Activated CD4-positive, alpha-beta memory T cell treated with anti-CD3 and anti-CD28 coated beads for 36 hours (primary cell): Measurements from ENCODE around the gene SCD5. TPM values are rescaled to one million over a fixed set of nuclear protein-coding genes. Genes with fewer than 3 reads are reported as not detected.

Source experiments
- CTCF ChIA-PET: fragments of 350-600 bp; sonication (Branson Sonifier 250); formaldehyde crosslinking; loops from one replicate; lab custom pipeline; 2021; ENCODE audit warnings: antibody characterized with exemption, inconsistent platforms; lab: Charles Lee
- POLR2A ChIA-PET: fragments of 350-600 bp; sonication (Branson Sonifier 250); formaldehyde crosslinking; loops from one replicate; lab custom pipeline; 2021; ENCODE audit warnings: antibody characterized with exemption; lab: Charles Lee
- DNase-seq: peaks from one replicate; pipeline ENCODE4 v3.0.0-alpha.2; 2020
- H3K27ac Mint-ChIP-seq: one replicate; pipeline ENCODE4 v1.8.0; 2021; ENCODE audit warnings: mixed read lengths
- H3K27me3 Mint-ChIP-seq: one replicate; pipeline ENCODE4 v1.8.0; 2021; ENCODE audit warnings: mixed read lengths
- H3K36me3 Mint-ChIP-seq: one replicate; pipeline ENCODE4 v1.8.0; 2021; ENCODE audit warnings: mixed read lengths
- H3K4me1 Mint-ChIP-seq: one replicate; pipeline ENCODE4 v1.8.0; 2021; ENCODE audit warnings: low read depth, mixed read lengths
- H3K4me3 Mint-ChIP-seq: one replicate; pipeline ENCODE4 v1.8.0; 2021; ENCODE audit warnings: mild to moderate bottlenecking, mixed read lengths
- H3K9me3 Mint-ChIP-seq: one replicate; pipeline ENCODE4 v1.8.0; 2021; ENCODE audit warnings: mixed read lengths
- intact Hi-C: fragments of 100-400 bp; cut with micrococcal nuclease; formaldehyde crosslinking; loops from one replicate; pipeline ENCODE4 v1.15.1; 2023
- total RNA-seq, 2 experiments: library from RNA; stranded (reverse); gene quantifications; one replicate each; pipeline ENCODE4 v1.2.3, GENCODE V29; 2021

SCD5 gene
- total RNA-seq, 2 experiments from 2014 or later: 0.12 to 0.14 TPM

DNA sequence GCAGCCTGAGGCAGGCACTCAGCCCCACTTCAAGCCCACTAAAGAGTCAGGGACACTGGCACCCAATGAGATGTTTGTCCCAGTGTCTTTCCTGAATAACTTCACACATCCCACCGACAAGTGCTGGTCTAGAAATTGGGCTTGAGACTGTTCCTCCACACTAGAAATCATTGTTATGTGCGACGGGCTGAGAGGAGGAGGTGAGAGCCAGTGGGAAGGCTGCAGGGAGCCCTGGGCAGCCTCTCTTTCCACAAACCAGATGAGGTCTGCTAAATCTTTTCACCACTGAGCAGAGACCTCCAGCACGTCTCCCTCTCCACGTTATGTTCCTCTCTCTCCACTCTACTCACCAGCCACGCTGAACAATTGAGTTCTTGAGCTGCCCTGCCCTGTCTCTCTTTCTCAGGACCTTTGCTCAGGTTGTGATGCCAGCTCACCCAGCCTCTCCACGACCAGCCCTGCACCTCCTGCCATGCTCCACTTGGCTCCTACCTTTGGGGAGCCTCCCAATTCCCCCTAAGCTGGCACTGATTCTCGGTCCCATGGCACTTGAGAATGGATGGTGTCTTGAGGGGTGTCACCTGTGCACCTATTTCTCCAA lies 8.4 kb downstream of the SCD5 start:
- Mint-ChIP-seq H3K27ac (no peak overlapping the region), H3K27me3 (peaks cover 18% of the 10 kb centered on the region), H3K4me1 (no peaks in the 10 kb centered on the region), H3K9me3 (no peaks in the 10 kb centered on the region), H3K36me3 (no peaks in the 10 kb centered on the region), H3K4me3 (no peak overlapping the region)
- intact Hi-C loops: no loop called here
- DNase-seq: no peak
- POLR2A ChIA-PET: no interaction called here
- CTCF ChIA-PET: no interaction called here

DNA sequence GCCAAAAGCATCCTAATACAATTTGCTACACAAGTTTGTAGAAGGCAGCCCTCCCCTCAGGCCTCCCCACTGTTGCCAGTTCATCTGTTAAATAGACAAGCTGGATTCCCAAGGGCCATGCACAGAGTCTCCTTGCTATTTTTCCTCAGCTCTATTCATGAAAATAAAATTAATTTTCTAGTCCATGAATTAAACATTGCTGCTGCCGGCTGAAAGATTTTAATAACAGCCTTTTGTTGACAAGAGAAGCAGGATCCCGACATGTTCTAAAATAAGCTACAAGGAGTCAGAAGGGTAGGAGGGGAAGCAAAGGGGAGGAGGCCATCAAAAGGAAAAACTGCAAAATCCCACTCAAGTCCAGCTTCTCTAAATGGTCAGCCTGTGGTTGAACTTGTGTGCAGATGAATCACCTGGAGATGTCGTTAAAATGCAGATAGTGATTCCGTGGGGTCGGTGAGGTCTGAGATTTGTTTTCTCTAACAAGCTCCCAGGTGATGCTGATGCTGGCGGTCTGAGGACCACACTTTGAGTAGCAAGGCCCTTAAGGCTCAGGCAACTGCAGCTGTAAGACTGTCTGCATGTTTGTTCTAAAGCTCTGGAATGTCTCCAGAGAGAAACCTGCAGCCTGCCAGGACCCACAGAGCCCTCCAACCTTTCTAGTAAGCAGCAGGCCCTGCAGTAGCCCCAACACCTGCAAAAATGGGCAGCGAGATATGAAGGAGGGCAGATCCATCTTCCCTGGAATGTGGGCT lies 9.4 kb downstream of the SCD5 start:
- no peaks in the 10 kb centered on the region for H3K9me3 Mint-ChIP-seq
- H3K36me3 Mint-ChIP-seq: no peaks in the 10 kb centered on the region
- no peaks in the 10 kb centered on the region for H3K4me1 Mint-ChIP-seq
- H3K27ac Mint-ChIP-seq: no peak overlapping the region
- CTCF ChIA-PET: interaction anchor here (1.1 kb wide), 1 partner anchor 10 kb away, joined by 3 read pairs; the partner anchor contains the start of gene SCD5
- DNase-seq: no peak
- intact Hi-C loops: no loop called here
- POLR2A ChIA-PET: no interaction called here
- peaks cover 18% of the 10 kb centered on the region for H3K27me3 Mint-ChIP-seq
- no peak overlapping the region for H3K4me3 Mint-ChIP-seq

DNA sequence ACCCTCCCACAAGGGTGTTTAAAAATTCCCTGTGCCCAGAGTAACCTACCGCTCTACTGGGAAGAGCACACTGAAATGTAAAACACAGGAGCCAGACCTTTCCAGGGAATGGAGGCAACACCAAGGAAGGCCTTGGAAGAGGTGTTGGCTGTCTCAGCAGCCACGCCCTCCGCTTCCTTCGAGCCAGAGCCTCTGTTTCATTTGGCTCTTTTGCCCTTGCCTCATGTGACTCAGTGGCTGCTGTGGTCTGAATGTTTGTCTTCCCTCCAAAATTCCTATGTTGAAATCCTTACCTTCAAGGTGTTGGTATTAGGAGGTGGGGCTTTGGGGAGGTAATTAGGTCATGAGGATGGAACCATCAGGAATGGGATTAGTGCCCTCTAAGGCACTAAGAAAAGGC lies 11.3 kb downstream of the SCD5 start:
- intact Hi-C loops: no loop called here
- no peak for DNase-seq
- no peaks in the 10 kb centered on the region for H3K36me3 Mint-ChIP-seq
- no peak overlapping the region for H3K27ac Mint-ChIP-seq
- H3K4me1 Mint-ChIP-seq: no peaks in the 10 kb centered on the region
- POLR2A ChIA-PET: no interaction called here
- H3K27me3 Mint-ChIP-seq: peaks cover 11% of the 10 kb centered on the region
- CTCF ChIA-PET: no interaction called here
- no peaks in the 10 kb centered on the region for H3K9me3 Mint-ChIP-seq
- H3K4me3 Mint-ChIP-seq: no peak overlapping the region

DNA sequence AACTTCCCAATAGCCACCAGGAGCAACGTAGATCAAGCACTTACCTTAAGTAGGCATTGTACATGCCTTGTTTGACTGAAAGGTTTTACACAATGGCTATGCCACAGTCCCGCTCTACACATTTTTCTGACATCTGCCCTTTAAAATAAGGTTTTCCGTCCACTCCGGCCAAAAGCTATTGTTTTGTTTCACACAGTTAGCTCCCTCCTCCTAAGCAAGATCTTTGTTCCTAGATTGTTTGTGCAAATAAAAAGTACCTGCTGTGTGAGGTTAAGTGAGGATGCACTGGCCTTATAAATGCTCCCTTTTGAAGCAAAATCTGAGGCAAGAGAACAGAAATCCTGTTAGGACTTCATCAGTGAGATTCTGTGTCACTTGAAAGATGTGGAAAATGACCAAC lies 11.8 kb downstream of the SCD5 start:
- ChIA-PET CTCF (no interaction called here), POLR2A (no interaction called here)
- Mint-ChIP-seq H3K36me3 (no peaks in the 10 kb centered on the region), H3K27me3 (peaks cover 11% of the 10 kb centered on the region), H3K4me3 (no peak overlapping the region), H3K27ac (no peak overlapping the region), H3K9me3 (no peaks in the 10 kb centered on the region), H3K4me1 (no peaks in the 10 kb centered on the region)
- DNase-seq: no peak
- intact Hi-C loops: no loop called here

DNA sequence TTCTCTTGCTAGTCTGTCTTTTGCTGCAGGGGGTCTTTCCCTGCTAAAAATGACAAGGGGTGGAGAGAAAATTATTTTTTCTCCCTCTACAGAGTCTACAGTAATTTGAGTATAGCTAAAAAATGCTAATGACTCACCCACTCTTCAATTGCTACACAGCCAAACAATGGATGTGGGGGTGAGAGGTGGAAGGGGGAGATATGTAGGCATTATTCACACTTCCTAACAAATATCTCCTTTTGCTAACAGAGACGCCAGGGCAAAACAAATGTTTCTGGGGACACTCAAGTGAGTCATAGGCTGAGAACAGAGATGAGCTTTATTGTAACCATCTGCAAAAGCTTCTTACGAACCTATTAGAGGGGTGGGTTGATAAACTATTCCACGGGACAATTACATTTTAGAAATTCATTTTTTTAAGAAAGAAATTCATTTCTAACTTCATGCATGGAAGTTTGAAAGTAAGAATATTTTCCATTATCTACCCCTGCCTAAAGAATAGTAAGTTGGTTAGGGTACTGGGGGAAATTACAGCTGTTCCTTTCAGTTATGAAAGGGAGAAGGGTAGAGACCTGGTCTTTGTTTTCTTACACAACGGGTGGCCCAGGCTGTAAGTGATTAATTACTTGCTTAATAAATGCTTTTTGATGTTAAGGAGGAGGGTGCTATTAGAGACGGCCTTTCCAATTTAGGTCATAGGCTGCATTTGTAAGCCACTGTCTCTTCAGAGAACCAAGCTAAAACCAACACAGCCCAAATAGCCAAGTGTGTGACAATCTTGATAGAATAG lies 12.8 kb downstream of the SCD5 start:
- no peaks in the 10 kb centered on the region for H3K9me3 Mint-ChIP-seq
- CTCF ChIA-PET: interaction anchor here (0.6 kb wide), 1 partner anchor 1798 kb away, joined by 3 read pairs; no protein-coding TSS in a partner anchor
- peaks cover 7% of the 10 kb centered on the region for H3K27me3 Mint-ChIP-seq
- no peak overlapping the region for H3K27ac Mint-ChIP-seq
- DNase-seq: no peak
- H3K4me3 Mint-ChIP-seq: no peak overlapping the region
- intact Hi-C loops: no loop called here
- H3K36me3 Mint-ChIP-seq: no peaks in the 10 kb centered on the region
- no peaks in the 10 kb centered on the region for H3K4me1 Mint-ChIP-seq
- POLR2A ChIA-PET: no interaction called here

- ChIA-PET CTCF (interaction anchor here (0.6 to 0.7 kb wide), 2 partner anchors 1355 to 1797 kb away, joined by 3 read pairs; no protein-coding TSS in a partner anchor), POLR2A (no interaction called here)
- no peaks in the 10 kb centered on the region for H3K36me3 Mint-ChIP-seq
- intact Hi-C loops: no loop called here
- no peaks in the 10 kb centered on the region for H3K4me1 Mint-ChIP-seq
- H3K27me3 Mint-ChIP-seq: peaks cover 7% of the 10 kb centered on the region
- H3K9me3 Mint-ChIP-seq: no peaks in the 10 kb centered on the region
- no peak overlapping the region for H3K27ac Mint-ChIP-seq
- no peak for DNase-seq
- H3K4me3 Mint-ChIP-seq: no peak overlapping the region
These were observed 13.7 kb downstream of the SCD5 start for GRCh38 chr4:82784681-82785610.

DNA sequence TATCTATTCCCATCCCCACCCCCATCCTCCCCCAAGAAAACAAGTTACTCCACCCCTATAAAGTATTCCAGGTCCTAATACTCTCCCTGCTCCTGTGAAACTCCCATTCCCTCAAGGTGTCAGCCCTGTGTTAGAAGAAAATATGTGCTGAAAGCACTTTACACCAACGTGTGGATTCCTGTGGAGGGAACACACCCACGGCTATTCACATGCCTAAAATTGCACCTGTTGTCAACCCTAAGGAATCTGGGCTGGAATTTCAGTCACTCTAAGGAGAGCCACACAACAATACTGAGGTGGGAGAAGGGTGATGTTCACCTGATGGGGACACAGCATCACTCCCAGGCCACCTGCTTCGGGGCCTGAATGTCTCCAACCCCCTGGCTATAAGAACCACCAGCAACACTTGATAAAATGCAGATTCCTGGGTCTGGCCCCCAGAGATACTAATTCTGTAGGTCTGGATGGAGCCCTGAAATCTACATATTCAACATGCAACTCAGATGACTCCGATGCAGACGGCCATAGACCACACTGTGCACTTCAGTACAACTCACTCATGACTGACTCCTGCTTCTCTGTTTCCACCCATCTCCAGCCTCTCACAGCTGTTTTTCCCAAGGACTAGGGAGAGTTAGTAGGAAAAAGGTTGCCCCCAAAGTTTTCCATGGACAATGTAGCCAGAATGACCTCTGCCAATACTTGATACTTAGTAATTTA lies 15.8 kb downstream of the SCD5 start:
- intact Hi-C loops: no loop called here
- no peaks in the 10 kb centered on the region for H3K4me1 Mint-ChIP-seq
- H3K4me3 Mint-ChIP-seq: no peak overlapping the region
- no peaks in the 10 kb centered on the region for H3K9me3 Mint-ChIP-seq
- peaks cover 4% of the 10 kb centered on the region for H3K27me3 Mint-ChIP-seq
- POLR2A ChIA-PET: no interaction called here
- H3K27ac Mint-ChIP-seq: no peak overlapping the region
- no peaks in the 10 kb centered on the region for H3K36me3 Mint-ChIP-seq
- no peak for DNase-seq
- CTCF ChIA-PET: no interaction called here

GRCh38 chr4:82780752-82781231 lies 17.8 kb downstream of the SCD5 start:
- Mint-ChIP-seq H3K27me3 (peaks cover 4% of the 10 kb centered on the region), H3K4me3 (no peak overlapping the region), H3K4me1 (no peaks in the 10 kb centered on the region), H3K36me3 (no peaks in the 10 kb centered on the region), H3K9me3 (no peaks in the 10 kb centered on the region), H3K27ac (no peak overlapping the region)
- intact Hi-C loops: no loop called here
- ChIA-PET POLR2A (no interaction called here), CTCF (no interaction called here)
- DNase-seq: no peak

DNA sequence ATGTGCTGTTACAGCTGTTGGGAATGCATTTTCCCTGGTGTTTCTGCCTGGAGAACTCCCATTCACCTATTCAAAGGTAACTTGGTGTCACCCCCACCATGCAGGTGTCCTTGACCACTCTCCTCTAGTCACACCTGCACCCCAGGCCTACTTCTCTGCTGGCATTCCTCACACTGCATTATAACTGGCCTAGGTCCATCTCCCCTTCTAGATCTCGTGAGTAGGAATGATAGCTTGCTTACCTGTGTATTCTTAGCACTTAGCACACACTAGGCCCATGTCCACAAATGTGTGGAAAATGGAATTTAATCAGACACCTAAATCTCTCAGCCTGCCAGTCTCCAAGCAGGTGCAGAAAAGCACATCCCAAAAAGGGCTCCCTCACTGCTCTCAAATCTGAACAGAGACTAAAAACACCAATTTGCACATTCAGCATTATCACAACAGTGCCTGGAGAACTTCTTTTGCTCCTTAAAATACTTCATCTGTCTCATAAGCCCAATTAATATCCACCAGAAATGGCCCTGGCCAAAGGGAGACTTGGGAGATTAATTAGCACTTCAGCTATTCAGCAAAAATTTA lies 18.3 kb downstream of the SCD5 start:
- no peak for DNase-seq
- Mint-ChIP-seq H3K4me1 (no peaks in the 10 kb centered on the region), H3K36me3 (no peaks in the 10 kb centered on the region), H3K4me3 (no peak overlapping the region), H3K9me3 (no peaks in the 10 kb centered on the region), H3K27me3 (peaks cover 4% of the 10 kb centered on the region), H3K27ac (no peak overlapping the region)
- ChIA-PET CTCF (no interaction called here), POLR2A (no interaction called here)
- intact Hi-C loops: no loop called here

GRCh38 chr4:82779032-82779431 lies 19.6 kb downstream of the SCD5 start:
- Mint-ChIP-seq H3K9me3 (no peaks in the 10 kb centered on the region), H3K36me3 (no peaks in the 10 kb centered on the region), H3K27ac (no peak overlapping the region), H3K4me1 (no peaks in the 10 kb centered on the region), H3K4me3 (no peak overlapping the region), H3K27me3 (no peaks in the 10 kb centered on the region)
- DNase-seq: no peak
- ChIA-PET POLR2A (no interaction called here), CTCF (no interaction called here)
- intact Hi-C loops: no loop called here
